Right renal cortex interstitium (tissue), 3 donors: ENCODE measurements around the gene SKIDA1. TPM values are rescaled to one million over a fixed set of nuclear protein-coding genes. Genes with fewer than 3 reads are reported as not detected.

Experiments used
- DNase-seq, 3 donors: peaks; one replicate each; pipeline ENCODE4 v3.0.0-alpha.2; 2013; ENCODE audit warnings: low read depth in 3 of 3, low spot score in 2 of 3
- polyA plus RNA-seq, 3 donors: library from polyadenylated mRNA; unstranded; fragments of 120-200 nt; gene quantifications; one replicate each; pipeline ENCODE4 v1.2.1, GENCODE V29; 2013; ENCODE audit not compliant: insufficient read length in 3 of 3

SKIDA1 gene
- polyA plus RNA-seq, 3 donors, result 10.3 to 12.1 (median 10.3) TPM

GRCh38 chr10:21502348-21502740, 23.1 kb downstream of the SKIDA1 start:
- DNase-seq, result no peak

- DNase-seq, result no peak
Observed at GRCh38 chr10:21501731-21502347, 23.6 kb downstream of the SKIDA1 start.

GRCh38 chr10:21501091-21501490, 24.4 kb downstream of the SKIDA1 start:
- no peak for DNase-seq

GRCh38 chr10:21500578-21500910, 24.9 kb downstream of the SKIDA1 start:
- no peak for DNase-seq

GRCh38 chr10:21499701-21500577, 25.5 kb downstream of the SKIDA1 start:
- DNase-seq, result no peak

GRCh38 chr10:21498986-21499385, 26.5 kb downstream of the SKIDA1 start:
- DNase-seq, result no peak

- DNase-seq, result no peak
Observed at GRCh38 chr10:21498377-21498776, 27.1 kb downstream of the SKIDA1 start.

GRCh38 chr10:21497177-21497807, 28.2 kb downstream of the SKIDA1 start:
- DNase-seq, result no peak

GRCh38 chr10:21496343-21497176, 28.9 kb downstream of the SKIDA1 start:
- no peak for DNase-seq

GRCh38 chr10:21495752-21496342, 29.6 kb downstream of the SKIDA1 start:
- peak in 2 of 3 donors; percentile 89 to 93 for DNase-seq

GRCh38 chr10:21495002-21495751, 30.3 kb downstream of the SKIDA1 start:
- peak in 1 of 3 donors; percentile 49 for DNase-seq

- peak in 1 of 3 donors; percentile 32 for DNase-seq
Observed at GRCh38 chr10:21494191-21495001, 31.1 kb downstream of the SKIDA1 start.

- no peak for DNase-seq
Observed at GRCh38 chr10:21493784-21494183, 31.7 kb downstream of the SKIDA1 start.

GRCh38 chr10:21492421-21492820, 33.1 kb downstream of the SKIDA1 start:
- DNase-seq, result no peak

- DNase-seq, result no peak
Observed at GRCh38 chr10:21490711-21491105, 34.8 kb downstream of the SKIDA1 start.

- DNase-seq, result no peak
Observed at GRCh38 chr10:21490028-21490710, 35.3 kb downstream of the SKIDA1 start.

- no peak for DNase-seq
Observed at GRCh38 chr10:21488957-21489446, 36.5 kb downstream of the SKIDA1 start.
